Daoy (cell line): ENCODE data around the gene KCNMA1. TPM values are rescaled to one million over a fixed set of nuclear protein-coding genes. Genes with fewer than 3 reads are reported as not detected.

Experiments used
- DNase-seq: peaks from one replicate; pipeline ENCODE4 v3.0.0-alpha.2; 2015; ENCODE audit warnings: low read depth
- total RNA-seq: library from RNA; depleted of rRNA; stranded (reverse); fragments of >200 nt; shearing (Covaris generic); gene quantifications from 2 replicates; pipeline ENCODE4 v1.2.3, GENCODE V29; 2014

Gene KCNMA1
- total RNA-seq, 1 experiment from 2014 or later = 28.8 TPM

GRCh38 chr10:77333610-77334340 is 303.8 kb downstream of the KCNMA1 start:
- peak; percentile 74 for DNase-seq

- no peak for DNase-seq
Measured at GRCh38 chr10:77332256-77332655, 305.4 kb downstream of the KCNMA1 start.

- no peak for DNase-seq
Measured at GRCh38 chr10:77328272-77328816, 309.3 kb downstream of the KCNMA1 start.

- no peak for DNase-seq
Measured at GRCh38 chr10:77325233-77325537, 312.4 kb downstream of the KCNMA1 start.

- DNase-seq = peak; percentile 43
Measured at GRCh38 chr10:77321838-77322237, 315.8 kb downstream of the KCNMA1 start.

- DNase-seq = peak; percentile 54
Measured at GRCh38 chr10:77320971-77321471, 316.6 kb downstream of the KCNMA1 start.

- peak; percentile 29 for DNase-seq
Measured at GRCh38 chr10:77319557-77319956, 318.1 kb downstream of the KCNMA1 start.

GRCh38 chr10:77318739-77319138 is 318.9 kb downstream of the KCNMA1 start:
- DNase-seq = no peak

GRCh38 chr10:77317221-77317620 is 320.4 kb downstream of the KCNMA1 start:
- no peak for DNase-seq

GRCh38 chr10:77315496-77316129 is 322.0 kb downstream of the KCNMA1 start:
- no peak for DNase-seq

GRCh38 chr10:77313066-77313750 is 324.4 kb downstream of the KCNMA1 start:
- no peak for DNase-seq

- DNase-seq = no peak
Measured at GRCh38 chr10:77311186-77311585, 326.4 kb downstream of the KCNMA1 start.

- DNase-seq = no peak
Measured at GRCh38 chr10:77310288-77310840, 327.2 kb downstream of the KCNMA1 start.

GRCh38 chr10:77309509-77309908 is 328.1 kb downstream of the KCNMA1 start:
- DNase-seq = no peak

- DNase-seq = no peak
Measured at GRCh38 chr10:77309092-77309491, 328.5 kb downstream of the KCNMA1 start.

GRCh38 chr10:77308084-77308732 is 329.4 kb downstream of the KCNMA1 start:
- DNase-seq = no peak

GRCh38 chr10:77306666-77307065 is 330.9 kb downstream of the KCNMA1 start:
- no peak for DNase-seq

GRCh38 chr10:77305650-77306632 is 331.7 kb downstream of the KCNMA1 start:
- no peak for DNase-seq

GRCh38 chr10:77304192-77304591 is 333.4 kb downstream of the KCNMA1 start:
- no peak for DNase-seq

- DNase-seq = peak; percentile 32
Measured at GRCh38 chr10:77301305-77301730, 336.3 kb downstream of the KCNMA1 start.
